KMS-11 (cell line): ENCODE results near the gene SMCO2.

Source experiments
- H2AFZ ChIP-seq: fragments of 200-600 bp; sonication (generic); 2 replicates; pipeline ENCODE4 v1.6.1; 2016; ENCODE audit warnings: antibody characterized with exemption, mixed run types, low read depth
- H3K27ac ChIP-seq: fragments of 200-600 bp; sonication (generic); 2 replicates; pipeline ENCODE4 v1.6.1; 2016; ENCODE audit warnings: mild to moderate bottlenecking, mixed run types
- H3K27me3 ChIP-seq: fragments of 200-600 bp; sonication (generic); 2 replicates; pipeline ENCODE4 v1.6.1; 2017; ENCODE audit warnings: mild to moderate bottlenecking, low read depth, mixed run types, moderate library complexity; ENCODE audit not compliant: insufficient read depth
- H3K36me3 ChIP-seq: fragments of 200-600 bp; sonication (generic); 2 replicates; pipeline ENCODE4 v1.6.1; 2017; ENCODE audit warnings: mild to moderate bottlenecking, mixed run types; ENCODE audit not compliant: insufficient read depth
- H3K4me1 ChIP-seq: fragments of 200-600 bp; sonication (generic); 2 replicates; pipeline ENCODE4 v1.6.1; 2016; ENCODE audit warnings: mild to moderate bottlenecking, low read depth, mixed run types; ENCODE audit not compliant: poor library complexity, severe bottlenecking
- H3K4me2 ChIP-seq: fragments of 200-600 bp; sonication (generic); 2 replicates; pipeline ENCODE4 v1.7.0; 2016; ENCODE audit warnings: mild to moderate bottlenecking, mixed run types
- H3K4me3 ChIP-seq: fragments of 200-600 bp; sonication (generic); IDR thresholded peaks from 2 replicates; pipeline ENCODE4 v1.6.1; 2017; ENCODE audit warnings: low read depth, low read length, mixed read lengths; ENCODE audit not compliant: insufficient read depth
- H3K79me2 ChIP-seq: fragments of 200-600 bp; sonication (generic); 2 replicates; pipeline ENCODE4 v1.6.1; 2016; ENCODE audit warnings: low read depth, mixed run types; ENCODE audit not compliant: insufficient read depth
- H3K9ac ChIP-seq: fragments of 200-600 bp; sonication (generic); 2 replicates; pipeline ENCODE4 v1.6.1; 2016; ENCODE audit warnings: mild to moderate bottlenecking, mixed run types
- H4K20me1 ChIP-seq: fragments of 200-600 bp; sonication (generic); 2 replicates; pipeline ENCODE4 v1.6.1; 2016; ENCODE audit warnings: mild to moderate bottlenecking, mixed run types; ENCODE audit not compliant: insufficient read depth
- CTCF ChIP-seq: fragments of 200-600 bp; sonication (generic); conservative IDR thresholded peaks from 2 replicates; pipeline ENCODE4 v1.6.1; 2017; ENCODE audit warnings: low read depth, mild to moderate bottlenecking, antibody characterized with exemption, low read length, moderate library complexity, mixed read lengths

SMCO2 gene

GRCh38 chr12:27498761-27499160, 52.2 kb downstream of the SMCO2 start:
- no peaks in the 10 kb centered on the region for H3K27me3 ChIP-seq
- H4K20me1 ChIP-seq = no peaks in the 10 kb centered on the region
- H3K4me1 ChIP-seq = no peaks in the 10 kb centered on the region
- H3K9ac ChIP-seq = no peak overlapping the region
- no peak overlapping the region for H3K27ac ChIP-seq
- H3K4me2 ChIP-seq = no peak overlapping the region
- no peak overlapping the region for H2AFZ ChIP-seq
- no peak for TF ChIP-seq CTCF
- no peak overlapping the region for H3K4me3 ChIP-seq
- H3K79me2 ChIP-seq = no peaks in the 10 kb centered on the region
- no peaks in the 10 kb centered on the region for H3K36me3 ChIP-seq

GRCh38 chr12:27499377-27499776, 52.8 kb downstream of the SMCO2 start:
- Histone ChIP-seq H3K4me2 (no peak overlapping the region), H3K4me3 (no peak overlapping the region), H3K27ac (no peak overlapping the region), H3K36me3 (no peaks in the 10 kb centered on the region), H3K4me1 (no peaks in the 10 kb centered on the region), H3K79me2 (no peaks in the 10 kb centered on the region), H2AFZ (no peak overlapping the region), H3K27me3 (no peaks in the 10 kb centered on the region), H4K20me1 (no peaks in the 10 kb centered on the region), H3K9ac (no peak overlapping the region)
- no peak for TF ChIP-seq CTCF

GRCh38 chr12:27500546-27500945, 54.0 kb downstream of the SMCO2 start:
- Histone ChIP-seq H3K4me3 (no peak overlapping the region), H3K27me3 (no peaks in the 10 kb centered on the region), H3K9ac (no peak overlapping the region), H3K4me2 (no peak overlapping the region), H2AFZ (no peak overlapping the region), H4K20me1 (no peaks in the 10 kb centered on the region), H3K36me3 (no peaks in the 10 kb centered on the region), H3K4me1 (no peaks in the 10 kb centered on the region), H3K27ac (no peak overlapping the region), H3K79me2 (no peaks in the 10 kb centered on the region)
- TF ChIP-seq CTCF = no peak

- H3K4me1 ChIP-seq = no peaks in the 10 kb centered on the region
- H4K20me1 ChIP-seq = no peaks in the 10 kb centered on the region
- no peak overlapping the region for H3K4me3 ChIP-seq
- no peak overlapping the region for H3K9ac ChIP-seq
- H2AFZ ChIP-seq = no peak overlapping the region
- TF ChIP-seq CTCF = no peak
- H3K36me3 ChIP-seq = no peaks in the 10 kb centered on the region
- H3K4me2 ChIP-seq = no peak overlapping the region
- H3K27me3 ChIP-seq = no peaks in the 10 kb centered on the region
- no peaks in the 10 kb centered on the region for H3K79me2 ChIP-seq
- no peak overlapping the region for H3K27ac ChIP-seq
Measured at GRCh38 chr12:27502021-27502435, 55.5 kb downstream of the SMCO2 start.
